Muscle of arm (tissue), 12 donors: ENCODE measurements around the gene ADARB2. TPM values are rescaled to one million over a fixed set of nuclear protein-coding genes. Genes with fewer than 3 reads are reported as not detected.

ENCODE experiments used
- DNase-seq: peaks from one replicate; pipeline ENCODE4 v3.0.0-alpha.2; 2013
- polyA plus RNA-seq, 12 donors: library from polyadenylated mRNA; unstranded; fragments of 120-200 nt; gene quantifications; one replicate each; pipeline ENCODE4 v1.2.1, GENCODE V29; 2013; ENCODE audit not compliant: insufficient read length in 12 of 12

Gene ADARB2
- polyA plus RNA-seq, 12 donors = 0.07 to 0.48 (median 0.32) TPM; not detected in 2

DNA sequence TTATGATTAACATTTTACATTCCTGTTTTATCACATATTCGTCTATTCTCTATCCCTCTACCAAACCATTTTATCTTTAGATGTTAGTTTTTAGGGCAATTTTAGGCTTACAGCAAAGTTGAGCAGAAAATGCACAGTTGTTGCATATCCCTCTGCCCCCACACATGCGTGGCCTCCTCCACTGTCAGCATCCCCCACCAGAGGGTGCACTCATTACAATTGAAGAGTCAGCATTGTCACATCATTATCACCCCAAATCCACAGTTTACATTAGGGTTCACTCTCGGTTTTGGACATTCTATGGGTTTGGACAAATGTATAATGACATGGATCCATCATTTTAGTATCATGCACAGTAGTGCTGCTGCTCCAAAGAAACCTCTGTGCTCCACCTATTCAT lies 594.7 kb downstream of the ADARB2 start:
- no peak for DNase-seq

DNA sequence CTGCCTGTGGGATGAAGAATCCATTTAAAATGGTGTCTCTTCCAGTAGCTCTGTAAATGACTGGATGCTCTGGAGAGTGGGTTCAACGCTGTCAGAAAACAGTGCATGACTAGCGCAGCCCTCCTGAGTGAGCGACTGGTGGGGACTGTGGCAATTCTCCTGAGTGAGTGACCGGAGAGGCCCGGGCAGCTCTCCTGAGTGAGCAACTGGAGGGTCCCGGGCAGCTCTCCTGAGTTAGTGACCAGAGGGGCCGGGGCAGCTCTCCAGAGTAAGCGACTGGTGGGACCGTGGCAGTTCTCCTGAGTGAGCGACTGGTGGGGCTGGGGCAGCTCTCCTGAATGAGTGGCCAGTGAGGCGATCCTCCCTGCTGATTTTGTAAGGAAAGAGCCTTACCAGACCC lies 595.6 kb downstream of the ADARB2 start:
- DNase-seq = no peak

DNA sequence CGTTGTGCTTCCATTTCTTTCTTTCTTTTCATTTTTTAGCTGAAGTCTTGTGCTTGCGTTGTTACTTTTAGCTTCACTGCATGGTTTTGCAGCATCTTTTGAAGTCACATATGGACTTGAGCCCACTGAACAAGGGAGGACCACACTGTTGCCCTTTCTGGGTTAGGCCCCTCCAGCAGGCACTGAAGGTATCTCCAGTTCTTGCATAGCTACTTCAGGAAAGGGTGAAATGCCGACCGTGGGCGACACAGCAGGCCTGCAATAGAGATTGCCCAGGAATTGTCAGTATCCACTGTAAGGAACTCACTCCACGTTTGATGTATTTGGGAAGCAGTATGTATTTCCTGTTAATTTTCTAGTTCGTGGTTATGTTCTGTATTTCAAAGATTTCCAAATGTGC lies 596.1 kb downstream of the ADARB2 start:
- no peak for DNase-seq

DNA sequence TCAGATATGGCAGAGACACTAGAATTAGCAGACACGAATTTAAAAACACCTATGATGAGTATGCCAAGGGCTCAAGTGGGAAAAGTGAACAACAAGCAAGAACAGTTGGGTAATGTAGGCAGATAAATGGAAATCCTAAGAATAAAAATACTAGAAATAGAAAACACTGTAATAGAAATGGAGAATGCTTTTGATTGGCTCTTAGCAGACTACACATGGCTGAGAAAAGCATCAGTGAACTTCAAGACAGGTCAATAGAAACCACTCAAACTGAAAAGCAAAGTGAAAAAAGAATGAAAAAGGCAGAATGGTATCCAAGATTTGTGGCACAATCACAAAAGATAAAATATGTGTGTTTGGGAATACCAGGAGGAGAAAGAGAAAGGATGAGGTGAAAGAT lies 598.8 kb downstream of the ADARB2 start:
- no peak for DNase-seq

DNA sequence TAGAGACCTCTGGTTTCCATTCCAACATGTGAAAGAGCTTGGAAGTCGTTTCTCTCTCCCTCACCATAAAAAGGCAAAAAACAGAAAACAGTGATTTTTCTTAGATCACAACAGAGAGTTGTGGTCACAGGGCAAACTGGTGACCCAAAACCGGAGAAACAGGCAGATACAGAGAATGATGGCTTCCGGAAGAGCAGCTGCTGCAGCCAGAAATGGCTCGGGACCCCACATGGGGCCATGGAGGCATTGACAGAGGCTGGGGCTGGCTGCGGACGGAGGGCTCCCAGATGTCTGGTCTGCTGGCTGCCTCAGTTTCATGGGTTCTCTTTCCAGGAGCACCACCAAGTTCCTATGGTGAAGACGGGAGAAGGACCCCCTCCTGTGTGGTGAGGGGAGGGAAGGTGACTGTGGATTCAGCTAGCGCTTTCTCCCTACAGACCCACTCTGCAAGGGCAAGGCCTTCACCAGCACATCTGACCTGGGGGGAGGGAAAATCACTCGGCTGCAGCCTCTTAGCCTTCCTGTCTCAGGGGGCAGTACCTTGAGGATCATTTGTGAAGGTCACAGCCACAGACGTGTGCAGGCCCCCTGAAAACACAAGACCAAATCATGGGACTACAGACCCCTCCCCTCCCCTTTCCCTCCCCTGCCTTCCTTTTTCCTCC lies 599.7 kb downstream of the ADARB2 start:
- DNase-seq = no peak

DNA sequence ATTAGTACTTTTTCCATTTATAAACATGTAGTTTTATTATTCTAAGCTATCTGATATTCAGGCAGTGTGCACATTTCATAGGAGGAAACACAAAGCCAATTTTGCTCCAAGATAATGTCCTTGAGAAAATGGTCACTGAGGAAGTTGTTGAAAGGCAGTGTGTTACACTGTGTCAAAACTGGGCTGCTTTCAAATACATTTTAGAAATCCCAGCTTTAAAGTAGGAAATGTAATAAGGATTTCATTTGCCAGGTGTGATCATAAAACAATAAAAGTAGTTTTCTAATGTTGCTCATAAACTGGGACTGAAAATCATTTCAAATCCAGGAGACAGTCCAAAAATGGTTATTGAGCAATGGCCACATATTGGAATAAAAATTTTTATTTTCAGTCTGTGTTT lies 601.1 kb downstream of the ADARB2 start:
- no peak for DNase-seq

DNA sequence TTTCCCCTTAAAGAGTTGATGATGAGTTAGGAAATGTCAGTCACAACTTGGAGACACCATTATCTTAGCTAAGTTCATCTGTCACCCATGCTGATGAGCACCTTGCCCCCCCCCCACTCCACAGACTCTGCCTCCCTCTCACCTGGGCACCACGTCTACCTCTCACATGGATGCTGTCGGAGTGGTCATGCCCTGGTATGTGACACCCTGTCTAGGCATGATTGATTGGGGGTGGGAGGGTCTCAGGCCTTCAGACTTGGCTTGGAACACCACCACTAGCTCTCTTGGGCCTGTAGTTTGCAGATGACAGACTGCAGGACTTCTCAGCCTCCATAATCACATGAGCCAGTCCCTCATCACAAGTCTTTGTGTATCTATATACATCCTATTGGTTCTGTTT lies 603.2 kb downstream of the ADARB2 start:
- no peak for DNase-seq

DNA sequence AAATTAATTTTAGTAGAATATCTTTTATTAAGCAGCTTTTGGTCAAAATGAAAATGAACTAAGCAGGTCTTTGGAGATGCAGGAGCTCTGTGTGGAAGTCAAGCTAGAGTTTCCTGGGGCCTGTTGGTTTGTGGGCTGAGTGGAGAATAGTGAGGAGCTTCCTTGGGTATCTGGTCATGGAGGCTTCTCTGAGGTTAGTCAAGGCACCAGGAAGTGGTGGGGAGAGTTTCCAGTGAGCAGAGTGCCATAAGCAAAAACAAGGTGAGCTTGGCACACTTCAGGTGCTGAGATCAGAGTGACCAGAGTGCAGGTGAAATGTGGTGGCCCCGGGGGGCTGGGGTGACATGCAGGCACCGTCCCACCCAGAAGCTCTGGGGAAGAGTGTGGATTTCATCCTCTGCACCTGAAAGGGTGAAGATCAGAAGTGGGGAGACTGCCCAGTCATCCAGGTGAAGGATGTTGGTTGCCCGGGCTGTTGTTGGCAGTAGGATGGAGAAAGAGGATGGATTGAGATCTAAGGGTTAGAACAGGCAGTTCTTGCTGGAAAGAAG lies 603.8 kb downstream of the ADARB2 start:
- DNase-seq = no peak

DNA sequence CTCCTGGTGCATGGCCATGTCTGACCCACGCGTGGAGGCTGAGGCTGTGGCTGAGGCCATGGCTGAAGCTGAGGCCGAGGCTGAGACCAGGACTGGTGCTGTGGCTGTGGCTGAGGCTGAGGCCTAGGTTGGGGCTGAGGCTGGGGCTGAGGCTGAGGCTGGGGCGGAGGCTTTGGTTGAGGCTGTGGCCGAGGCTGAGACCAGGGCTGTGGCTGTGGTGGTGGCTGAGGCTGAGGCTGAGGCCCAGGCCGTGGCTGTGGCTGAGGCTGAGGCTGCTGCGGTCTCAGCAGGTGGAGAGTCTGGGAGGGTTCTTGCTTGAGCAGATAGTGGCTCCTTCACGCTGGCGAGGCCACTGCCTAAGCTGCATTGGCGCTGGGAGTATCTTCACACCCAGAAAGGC lies 604.7 kb downstream of the ADARB2 start:
- DNase-seq = no peak

DNA sequence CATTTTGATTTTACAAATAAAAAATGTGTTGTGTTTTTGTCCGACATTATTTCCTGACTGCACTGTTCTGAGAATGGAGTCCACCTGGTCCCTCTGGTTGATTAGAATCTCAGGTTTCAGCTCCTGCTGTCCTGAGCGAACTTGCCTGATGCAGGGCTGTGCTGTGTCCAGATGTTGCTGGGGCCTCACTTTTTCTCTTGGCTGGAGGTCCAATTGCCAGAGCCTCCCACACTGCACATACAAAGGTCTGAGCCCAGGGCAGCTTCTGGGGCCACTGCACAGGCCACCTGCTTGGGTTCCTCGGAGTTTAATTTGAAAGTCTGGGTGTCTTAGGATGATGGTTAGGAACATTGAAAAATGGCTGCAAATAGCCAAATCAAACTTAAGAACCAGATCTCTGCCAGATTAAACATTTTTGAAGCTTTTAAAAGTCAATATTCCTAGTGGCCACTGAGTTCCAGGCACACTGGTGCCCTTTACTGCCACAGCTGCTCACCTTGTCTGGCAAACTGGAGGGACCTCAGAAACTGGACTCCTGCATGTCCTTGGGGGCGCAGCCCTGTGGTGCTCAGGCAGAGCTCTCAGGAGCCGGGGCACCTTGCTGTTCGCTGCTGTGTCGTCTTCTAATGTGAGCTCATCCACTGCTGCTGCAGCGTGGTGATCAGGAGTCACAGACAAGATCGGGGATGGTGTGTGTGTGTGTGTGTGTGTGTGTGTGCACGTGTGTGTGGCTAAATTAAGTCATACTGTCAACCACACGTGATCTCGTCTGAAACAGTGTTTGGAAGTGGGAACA lies 606.1 kb downstream of the ADARB2 start:
- no peak for DNase-seq

DNA sequence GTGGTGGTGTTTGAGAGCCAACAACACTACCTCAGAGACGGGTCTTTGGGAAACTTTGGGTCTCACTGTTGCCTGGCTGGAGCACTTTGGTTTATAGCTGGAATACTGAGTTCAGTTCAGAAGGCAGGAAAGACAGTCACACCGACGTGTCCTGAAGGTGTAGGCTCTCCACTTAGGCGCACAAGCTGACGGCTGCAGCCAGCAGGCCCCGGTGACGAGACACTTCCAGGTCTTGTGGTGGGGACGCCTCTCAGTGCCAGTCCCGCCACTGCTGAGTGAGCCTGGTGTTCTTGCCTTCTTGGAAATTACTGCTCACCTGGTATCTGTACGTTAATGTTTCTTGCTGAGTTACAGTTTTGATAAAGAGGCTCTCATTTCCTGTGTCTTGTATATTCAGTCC lies 607.1 kb downstream of the ADARB2 start:
- DNase-seq = no peak

DNA sequence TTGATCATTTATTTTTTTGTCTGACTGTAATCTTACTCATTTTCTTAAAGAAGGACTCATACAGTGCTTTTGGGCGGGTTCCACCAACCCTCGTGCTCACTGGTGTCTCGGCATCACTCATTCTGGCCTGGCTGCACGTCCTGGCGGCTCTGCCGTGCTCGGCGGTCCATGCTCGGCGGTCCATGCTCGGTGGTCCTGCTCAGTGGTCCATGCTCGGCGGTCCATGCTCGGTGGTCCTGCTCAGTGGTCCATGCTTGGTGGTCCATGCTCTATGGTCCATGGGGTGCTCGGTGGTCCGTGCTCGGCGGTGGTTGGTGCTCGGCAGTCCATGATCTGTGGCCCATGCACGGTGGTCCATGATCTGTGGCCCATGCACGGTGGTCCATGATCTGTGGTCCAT lies 608.7 kb downstream of the ADARB2 start:
- DNase-seq = no peak

DNA sequence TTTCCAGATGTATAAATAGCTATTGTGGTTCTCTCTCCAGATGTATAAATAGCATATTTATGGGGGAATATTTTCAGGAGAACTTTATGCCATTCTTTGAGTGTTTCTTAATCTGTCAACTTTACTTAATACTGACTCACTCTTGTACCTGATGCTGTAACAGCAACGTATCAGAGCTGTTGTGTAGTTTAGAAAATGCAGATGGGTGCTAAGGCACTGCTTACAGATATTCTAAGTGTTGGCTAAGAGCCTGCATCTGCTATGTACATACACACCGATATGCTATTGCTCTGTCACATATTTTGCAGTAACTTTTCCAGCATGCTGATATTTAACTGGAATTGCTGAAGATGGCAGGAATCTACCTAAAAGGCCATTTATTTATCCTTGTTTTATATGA lies 609.2 kb downstream of the ADARB2 start:
- no peak for DNase-seq

DNA sequence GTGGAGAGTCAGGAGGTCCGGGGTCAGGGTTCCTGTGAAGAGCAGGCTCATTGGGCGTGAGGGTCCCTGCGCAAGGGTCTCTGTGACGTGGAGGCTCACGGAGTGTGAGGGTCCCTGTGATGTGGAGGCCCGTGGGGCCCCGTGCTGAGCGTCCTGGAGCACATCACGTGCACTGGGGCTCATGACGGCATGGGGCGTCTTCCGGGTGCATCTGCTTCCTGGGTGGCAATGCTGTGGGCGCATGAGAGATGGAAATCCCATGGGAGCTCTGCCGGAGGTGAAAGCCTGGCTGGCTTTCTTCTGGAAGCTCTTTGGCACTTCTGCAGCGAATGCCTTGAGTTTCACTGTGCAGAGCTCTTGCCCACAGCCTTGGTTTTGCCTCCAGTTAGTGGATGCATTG lies 609.7 kb downstream of the ADARB2 start:
- no peak for DNase-seq
